Breast epithelium (tissue), 4 donors: Measurements from ENCODE around the gene C12orf50. TPM values are rescaled to one million over a fixed set of nuclear protein-coding genes. Genes with fewer than 3 reads are reported as not detected.

Experiments used
- DNase-seq, 2 donors: peaks; one replicate each; pipeline ENCODE4 v3.0.0-alpha.2; 2019; ENCODE audit warnings: low spot score in 2 of 2
- H3K27ac ChIP-seq, 2 donors: fragments of 200-600 bp; sonication (generic) in 1 of 2; one replicate each; pipeline ENCODE4 v1.5.1; 2016 to 2019; ENCODE audit warnings: mild to moderate bottlenecking in 1 of 2
- H3K27me3 ChIP-seq, 2 donors: fragments of 200-600 bp; sonication (generic) in 1 of 2; one replicate each; pipeline versions ENCODE4 v1.5.1 to v1.6.0; 2017 to 2019; ENCODE audit warnings: control low read depth in 1 of 2, mild to moderate bottlenecking in 1 of 2
- H3K36me3 ChIP-seq: fragments of 200-600 bp; one replicate; pipeline ENCODE4 v1.5.1; 2019
- H3K4me1 ChIP-seq, 2 donors: fragments of 200-600 bp; sonication (generic); one replicate each; pipeline ENCODE4 v1.5.1; 2016 to 2019; ENCODE audit warnings: control low read depth in 1 of 2
- H3K4me3 ChIP-seq, 3 donors: fragments of 200-600 bp; sonication (generic); 1 replicate in 2 of 3; 2 replicates in 1 of 3; pipeline ENCODE4 v1.5.1; 2016 to 2019; ENCODE audit warnings: mild to moderate bottlenecking in 3 of 3, moderate library complexity in 2 of 3
- H3K9me3 ChIP-seq, 2 donors: fragments of 200-600 bp; sonication (generic) in 1 of 2; one replicate each; pipeline ENCODE4 v1.5.1; 2016 to 2019; ENCODE audit warnings: control low read depth in 1 of 2
- POLR2A ChIP-seq: fragments of 450-650 bp; IDR thresholded peaks from one replicate; pipeline ENCODE4 v1.6.1; 2016; ENCODE audit warnings: antibody characterized with exemption, mild to moderate bottlenecking, moderate library complexity
- POLR2AphosphoS5 ChIP-seq, 3 donors: sonication (generic); formaldehyde crosslinking; IDR thresholded peaks; one replicate each; pipeline ENCODE4 v1.6.1; 2017; ENCODE audit warnings: antibody characterized with exemption in 3 of 3
- intact Hi-C: fragments of 100-400 bp; cut with DNase I; formaldehyde crosslinking; loops from one replicate; pipeline ENCODE4 v1.15.1; 2023; ENCODE audit warnings: low total_unique reads
- total RNA-seq, 3 donors: library from RNA; depleted of rRNA; stranded (reverse); fragments of >200 nt; gene quantifications; one replicate each; pipeline ENCODE4 v1.1.0, GENCODE V29; 2016
- TF ChIP-seq, protein P1 (sequence below), 3 donors: fragments of 450-650 bp; IDR thresholded peaks; one replicate each; pipeline ENCODE4 v1.5.1; 2016 to 2017; ENCODE audit warnings: antibody characterized with exemption in 3 of 3, mild to moderate bottlenecking in 3 of 3, moderate library complexity in 3 of 3

C12orf50 gene, protein sequence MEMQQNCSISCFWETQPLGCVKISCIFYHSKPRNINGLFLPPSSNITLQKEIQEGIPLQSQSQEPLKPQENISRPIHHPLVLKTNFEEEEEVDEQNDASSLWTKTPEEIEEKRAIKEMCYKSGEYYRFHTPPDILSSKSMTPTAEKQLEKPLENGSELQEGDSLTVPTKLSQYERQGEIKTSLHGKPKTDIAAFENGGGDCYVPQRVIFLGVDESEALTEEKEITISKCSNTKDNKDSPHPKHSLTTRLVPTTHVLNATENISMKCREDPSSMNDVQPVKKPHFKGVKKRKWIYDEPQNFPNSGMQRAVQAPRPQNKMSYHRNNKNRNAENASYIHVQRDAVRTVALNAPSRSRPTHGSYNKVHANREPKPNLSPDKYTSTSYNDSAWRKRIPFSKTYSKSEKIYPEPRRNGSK
- not detected for total RNA-seq

DNA sequence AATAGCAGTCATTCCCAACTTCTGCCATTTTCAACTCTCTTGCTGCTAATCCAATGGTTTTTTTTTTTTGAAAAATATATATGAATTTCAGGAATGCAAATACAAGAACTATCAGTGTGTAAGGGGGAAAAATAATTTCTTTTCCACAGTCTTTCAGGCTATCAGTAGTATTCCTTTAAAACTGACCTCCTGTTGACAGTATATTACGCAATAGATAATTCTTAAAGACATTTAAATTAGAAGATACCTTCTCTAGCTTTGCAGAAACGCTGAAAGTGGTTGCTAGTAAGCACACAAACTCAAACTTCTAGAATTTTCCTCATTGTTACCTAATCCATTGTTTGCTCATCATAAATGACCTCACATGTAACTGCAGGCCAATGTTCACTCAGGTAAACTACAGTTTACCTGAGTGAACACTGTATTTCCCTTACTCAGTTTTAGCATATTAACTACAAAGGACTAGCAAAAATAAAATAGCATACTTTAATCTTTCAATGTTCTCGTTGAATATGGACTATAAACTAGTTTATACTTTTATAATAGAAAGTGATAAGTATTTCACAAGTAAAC is at the start of gene C12orf50:
C12orf50 (minus strand) TSS at position 309 of the 573 bp plus-strand sequence. CDS start 2,439 bp downstream, outside the sequence.
- Histone ChIP-seq H3K4me1 (no peaks in the 10 kb centered on the region), H3K27ac (no peak within 1 kb of the TSS), H3K9me3 (no peaks in the 10 kb centered on the region), H3K4me3 (no peak within 1 kb of the TSS), H3K36me3 (no peaks in the 10 kb centered on the region), H3K27me3 (no peaks in the 10 kb centered on the region)
- no peak for DNase-seq
- TF ChIP-seq, protein P1, sequence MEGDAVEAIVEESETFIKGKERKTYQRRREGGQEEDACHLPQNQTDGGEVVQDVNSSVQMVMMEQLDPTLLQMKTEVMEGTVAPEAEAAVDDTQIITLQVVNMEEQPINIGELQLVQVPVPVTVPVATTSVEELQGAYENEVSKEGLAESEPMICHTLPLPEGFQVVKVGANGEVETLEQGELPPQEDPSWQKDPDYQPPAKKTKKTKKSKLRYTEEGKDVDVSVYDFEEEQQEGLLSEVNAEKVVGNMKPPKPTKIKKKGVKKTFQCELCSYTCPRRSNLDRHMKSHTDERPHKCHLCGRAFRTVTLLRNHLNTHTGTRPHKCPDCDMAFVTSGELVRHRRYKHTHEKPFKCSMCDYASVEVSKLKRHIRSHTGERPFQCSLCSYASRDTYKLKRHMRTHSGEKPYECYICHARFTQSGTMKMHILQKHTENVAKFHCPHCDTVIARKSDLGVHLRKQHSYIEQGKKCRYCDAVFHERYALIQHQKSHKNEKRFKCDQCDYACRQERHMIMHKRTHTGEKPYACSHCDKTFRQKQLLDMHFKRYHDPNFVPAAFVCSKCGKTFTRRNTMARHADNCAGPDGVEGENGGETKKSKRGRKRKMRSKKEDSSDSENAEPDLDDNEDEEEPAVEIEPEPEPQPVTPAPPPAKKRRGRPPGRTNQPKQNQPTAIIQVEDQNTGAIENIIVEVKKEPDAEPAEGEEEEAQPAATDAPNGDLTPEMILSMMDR (IDR thresholded peaks at IDR 0.05): no peak
- TF ChIP-seq POLR2AphosphoS5 (IDR thresholded peaks at IDR 0.05) (no peak), POLR2A (no peak)
- intact Hi-C loops: no loop called here

DNA sequence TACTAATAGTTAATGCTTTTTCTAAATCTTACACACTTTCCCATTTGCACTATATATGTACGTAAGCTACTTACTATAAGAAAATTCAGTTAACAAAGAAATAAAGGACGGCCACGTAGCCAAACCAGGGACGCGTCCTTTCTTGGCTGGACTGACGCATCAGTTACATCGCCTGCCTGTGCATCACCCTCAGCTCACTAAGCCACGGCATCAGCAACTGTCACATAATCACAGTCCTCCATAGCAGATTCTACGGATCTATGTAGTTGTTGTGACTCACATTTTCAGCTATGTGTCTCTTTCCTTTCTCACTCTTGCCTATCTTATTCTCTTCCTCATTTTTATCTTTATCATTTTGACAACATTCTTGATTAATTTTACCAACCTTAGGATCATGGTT is 38.1 kb upstream of the C12orf50 start:
- no peaks in the 10 kb centered on the region for H3K4me1 ChIP-seq
- TF ChIP-seq, protein P1 (IDR thresholded peaks at IDR 0.05): no peak
- TF ChIP-seq POLR2AphosphoS5 (IDR thresholded peaks at IDR 0.05) (no peak), POLR2A (no peak)
- H3K4me3 ChIP-seq: no peak overlapping the region
- peaks cover 5% of the 10 kb centered on the region for H3K36me3 ChIP-seq
- H3K27ac ChIP-seq: no peak overlapping the region
- intact Hi-C loops: no loop called here
- no peaks in the 10 kb centered on the region for H3K9me3 ChIP-seq
- no peaks in the 10 kb centered on the region for H3K27me3 ChIP-seq
- no peak for DNase-seq

DNA sequence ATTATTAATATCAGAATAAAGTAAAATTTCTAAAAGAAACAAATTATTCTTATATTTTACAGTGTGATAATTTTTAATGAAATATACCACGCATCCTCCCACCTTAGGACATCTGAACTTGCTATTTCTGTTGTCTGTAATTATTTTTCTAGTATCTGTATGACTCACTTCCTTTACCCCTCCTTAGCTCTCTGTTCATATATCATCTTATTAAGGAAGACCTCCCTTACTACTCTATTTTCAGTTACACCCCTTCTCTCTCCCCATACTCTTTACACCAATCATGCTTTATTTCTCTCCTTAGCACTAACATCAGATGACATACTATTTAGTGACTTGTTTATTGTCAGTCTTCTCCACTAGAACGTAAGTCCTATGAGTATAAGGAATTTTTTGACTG is 34.2 kb upstream of the C12orf50 start:
- Histone ChIP-seq H3K9me3 (no peaks in the 10 kb centered on the region), H3K27me3 (no peaks in the 10 kb centered on the region), H3K4me3 (no peak overlapping the region), H3K4me1 (no peaks in the 10 kb centered on the region), H3K36me3 (peaks cover 2% of the 10 kb centered on the region), H3K27ac (no peak overlapping the region)
- no peak for DNase-seq
- TF ChIP-seq, protein P1 (IDR thresholded peaks at IDR 0.05): no peak
- TF ChIP-seq POLR2AphosphoS5 (IDR thresholded peaks at IDR 0.05) (no peak), POLR2A (no peak)
- intact Hi-C loops: no loop called here

DNA sequence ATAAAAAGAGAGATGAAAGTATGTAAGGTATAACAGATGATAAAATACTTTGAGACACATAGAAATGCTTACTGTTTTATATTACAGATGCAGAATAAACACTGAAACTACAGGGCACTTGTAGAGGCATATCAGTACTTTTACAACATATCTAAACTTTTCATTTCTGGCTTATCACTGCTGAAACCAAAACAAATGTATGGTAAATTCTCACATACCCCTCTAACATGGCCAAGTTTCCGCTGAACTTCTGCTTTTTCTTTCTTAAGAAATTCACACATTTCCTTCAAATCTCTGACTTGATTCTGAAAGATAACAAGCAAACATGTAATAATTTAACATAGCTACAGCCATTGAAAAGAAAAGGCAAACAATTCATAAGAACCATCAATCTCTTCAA is 33.3 kb upstream of the C12orf50 start:
- Histone ChIP-seq H3K4me1 (no peaks in the 10 kb centered on the region), H3K36me3 (peaks cover 6% of the 10 kb centered on the region), H3K4me3 (no peak overlapping the region), H3K9me3 (no peaks in the 10 kb centered on the region), H3K27me3 (no peaks in the 10 kb centered on the region), H3K27ac (no peak overlapping the region)
- DNase-seq: no peak
- no peak for TF ChIP-seq POLR2AphosphoS5 (IDR thresholded peaks at IDR 0.05)
- TF ChIP-seq, protein P1 (IDR thresholded peaks at IDR 0.05): no peak
- no peak for TF ChIP-seq POLR2A
- intact Hi-C loops: no loop called here

DNA sequence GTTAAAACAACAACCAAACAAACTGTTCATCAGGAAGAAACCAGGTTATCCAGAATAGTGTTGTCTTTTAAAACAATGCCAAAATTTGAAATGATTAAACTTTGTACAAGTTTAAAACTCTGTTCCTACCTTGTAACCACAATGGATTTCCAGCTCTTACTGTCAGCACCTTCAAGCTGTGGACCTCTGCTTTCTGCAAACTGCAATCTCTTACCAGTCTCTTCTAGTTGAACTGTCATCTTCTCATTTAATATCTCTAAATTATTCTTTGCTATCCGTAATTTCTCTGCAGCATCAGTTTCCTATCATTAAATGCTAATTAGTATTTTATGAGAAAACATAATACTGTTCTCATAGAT is 29.5 kb upstream of the C12orf50 start:
- TF ChIP-seq POLR2AphosphoS5 (IDR thresholded peaks at IDR 0.05): no peak
- TF ChIP-seq, protein P1 (IDR thresholded peaks at IDR 0.05): no peak
- no peak for TF ChIP-seq POLR2A
- no peaks in the 10 kb centered on the region for H3K4me1 ChIP-seq
- intact Hi-C loops: no loop called here

More for the DNA sequence above, 29.5 kb upstream of the C12orf50 start:
- Histone ChIP-seq H3K36me3 (peaks cover 6% of the 10 kb centered on the region), H3K27ac (no peak overlapping the region), H3K9me3 (no peaks in the 10 kb centered on the region), H3K4me3 (no peak overlapping the region), H3K27me3 (no peaks in the 10 kb centered on the region)
- DNase-seq: no peak
